Measurements from ENCODE around the gene CADPS2.

The CADPS2 gene

GRCh38 chr7:122438492-122438891 is 447.8 kb downstream of the CADPS2 start:
- H3K4me3 ChIP-seq (ENCODE audit: low read depth, low read length), result no peak overlapping the region
- TF ChIP-seq CTCF (IDR thresholded peaks at IDR 0.05; ENCODE audit: low read depth, low read length), result no peak
- no peak overlapping the region for H3K27ac ChIP-seq
- no peaks in the 10 kb centered on the region for H3K36me3 ChIP-seq
- no peaks in the 10 kb centered on the region for H3K27me3 ChIP-seq (ENCODE audit: insufficient read depth, low read depth, severe bottlenecking)
- H3K9me3 ChIP-seq (ENCODE audit: severe bottlenecking), result no peaks in the 10 kb centered on the region
- DNase-seq, result no peak

- Histone ChIP-seq H3K27me3 (ENCODE audit: insufficient read depth, low read depth, severe bottlenecking) (no peaks in the 10 kb centered on the region), H3K27ac (no peak overlapping the region), H3K9me3 (ENCODE audit: severe bottlenecking) (no peaks in the 10 kb centered on the region), H3K4me3 (ENCODE audit: low read depth, low read length) (no peak overlapping the region), H3K36me3 (no peaks in the 10 kb centered on the region)
- DNase-seq, result no peak
- no peak for TF ChIP-seq CTCF (IDR thresholded peaks at IDR 0.05; ENCODE audit: low read depth, low read length)
Observed at GRCh38 chr7:122438006-122438405, 448.3 kb downstream of the CADPS2 start.

GRCh38 chr7:122433765-122434164 is 452.5 kb downstream of the CADPS2 start:
- H3K27ac ChIP-seq, result no peak overlapping the region
- no peaks in the 10 kb centered on the region for H3K9me3 ChIP-seq (ENCODE audit: severe bottlenecking)
- H3K4me3 ChIP-seq (ENCODE audit: low read depth, low read length), result no peak overlapping the region
- no peak for TF ChIP-seq CTCF (IDR thresholded peaks at IDR 0.05; ENCODE audit: low read depth, low read length)
- DNase-seq, result no peak
- no peaks in the 10 kb centered on the region for H3K36me3 ChIP-seq
- no peaks in the 10 kb centered on the region for H3K27me3 ChIP-seq (ENCODE audit: insufficient read depth, low read depth, severe bottlenecking)

- DNase-seq, result no peak
- no peak overlapping the region for H3K4me3 ChIP-seq (ENCODE audit: low read depth, low read length)
- no peaks in the 10 kb centered on the region for H3K27me3 ChIP-seq (ENCODE audit: insufficient read depth, low read depth, severe bottlenecking)
- no peaks in the 10 kb centered on the region for H3K9me3 ChIP-seq (ENCODE audit: severe bottlenecking)
- no peak overlapping the region for H3K27ac ChIP-seq
- TF ChIP-seq CTCF (IDR thresholded peaks at IDR 0.05; ENCODE audit: low read depth, low read length), result no peak
- no peaks in the 10 kb centered on the region for H3K36me3 ChIP-seq
Observed at GRCh38 chr7:122430710-122431109, 455.6 kb downstream of the CADPS2 start.

GRCh38 chr7:122429926-122430325 is 456.3 kb downstream of the CADPS2 start:
- H3K9me3 ChIP-seq (ENCODE audit: severe bottlenecking), result no peaks in the 10 kb centered on the region
- H3K27me3 ChIP-seq (ENCODE audit: insufficient read depth, low read depth, severe bottlenecking), result no peaks in the 10 kb centered on the region
- no peaks in the 10 kb centered on the region for H3K36me3 ChIP-seq
- H3K27ac ChIP-seq, result no peak overlapping the region
- no peak for TF ChIP-seq CTCF (IDR thresholded peaks at IDR 0.05; ENCODE audit: low read depth, low read length)
- H3K4me3 ChIP-seq (ENCODE audit: low read depth, low read length), result no peak overlapping the region
- no peak for DNase-seq

GRCh38 chr7:122425731-122426130 is 460.5 kb downstream of the CADPS2 start:
- no peak for TF ChIP-seq CTCF (IDR thresholded peaks at IDR 0.05; ENCODE audit: low read depth, low read length)
- DNase-seq, result no peak
- no peak overlapping the region for H3K4me3 ChIP-seq (ENCODE audit: low read depth, low read length)
- no peak overlapping the region for H3K27ac ChIP-seq
- H3K36me3 ChIP-seq, result no peaks in the 10 kb centered on the region
- H3K9me3 ChIP-seq (ENCODE audit: severe bottlenecking), result no peaks in the 10 kb centered on the region
- no peaks in the 10 kb centered on the region for H3K27me3 ChIP-seq (ENCODE audit: insufficient read depth, low read depth, severe bottlenecking)
